Stimulated activated CD4-positive, alpha-beta T cell treated with anti-CD3 and anti-CD28 coated beads, Interleukin-15, amount 100 ng/mL, for 48 hours (primary cell): ENCODE results near the gene GLCE.

Experiments
- DNase-seq, 2 donors: peaks; one replicate each; pipeline ENCODE4 v3.0.0-alpha.2; 2020; ENCODE audit warnings: low read depth in 2 of 2

The GLCE gene

DNA sequence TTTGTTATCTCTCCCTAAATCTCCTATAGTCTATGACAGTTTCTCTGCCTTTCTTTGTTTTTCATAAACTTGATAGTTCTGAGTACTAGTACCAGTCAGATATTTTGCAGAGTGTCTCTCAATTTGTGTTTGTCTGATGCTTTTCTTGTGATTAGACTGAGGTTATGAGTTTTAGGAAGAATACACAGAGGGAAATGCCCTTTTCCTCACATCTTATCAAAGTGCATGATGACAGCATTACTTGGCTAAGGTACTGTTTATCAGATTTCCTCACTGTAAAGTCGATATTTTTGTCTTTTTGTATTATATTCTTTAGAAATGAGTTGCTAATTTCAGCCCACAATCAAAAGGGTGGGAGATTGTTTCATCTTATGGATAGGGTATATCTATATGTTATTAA lies 45.6 kb downstream of the GLCE start:
- no peak for DNase-seq

DNA sequence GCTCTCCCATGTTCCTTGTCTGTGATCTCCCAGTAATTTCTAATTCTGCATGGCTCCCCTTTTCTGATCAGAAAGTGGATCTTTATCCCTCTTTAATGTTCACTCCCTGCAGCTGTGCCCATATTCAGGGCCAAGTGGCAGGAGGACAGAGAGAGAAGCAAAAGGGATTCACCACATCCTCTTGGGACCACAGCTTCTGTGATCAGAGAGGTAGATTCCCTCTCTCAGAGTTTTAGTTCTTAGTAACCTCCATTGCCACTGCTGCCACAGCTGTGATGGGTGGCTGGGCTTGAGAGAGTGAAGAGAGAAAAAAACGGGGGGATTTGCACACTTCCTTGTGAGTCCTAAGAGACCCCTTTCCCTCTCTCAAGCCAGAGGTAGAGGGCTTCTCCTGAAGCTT lies 49.2 kb downstream of the GLCE start:
- DNase-seq, result no peak

DNA sequence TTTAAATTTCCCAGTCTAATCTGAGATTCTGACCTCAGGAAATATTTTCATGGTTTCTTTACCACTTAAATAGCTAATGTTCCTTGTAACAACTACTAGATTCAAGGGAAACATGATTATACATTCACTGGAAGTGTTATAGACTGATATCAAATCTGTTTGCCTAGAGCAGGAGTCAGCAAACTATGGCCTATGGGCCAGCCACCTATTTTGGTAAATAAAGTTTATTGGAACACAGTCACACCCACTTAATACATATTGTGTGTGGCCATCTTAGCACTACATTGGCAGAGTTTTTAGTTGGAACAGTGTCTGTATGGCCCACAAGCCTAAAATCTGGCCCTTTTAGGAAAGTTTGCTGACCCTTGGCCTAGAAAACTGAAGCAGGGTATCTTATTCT lies 50.1 kb downstream of the GLCE start:
- DNase-seq, result no peak

DNA sequence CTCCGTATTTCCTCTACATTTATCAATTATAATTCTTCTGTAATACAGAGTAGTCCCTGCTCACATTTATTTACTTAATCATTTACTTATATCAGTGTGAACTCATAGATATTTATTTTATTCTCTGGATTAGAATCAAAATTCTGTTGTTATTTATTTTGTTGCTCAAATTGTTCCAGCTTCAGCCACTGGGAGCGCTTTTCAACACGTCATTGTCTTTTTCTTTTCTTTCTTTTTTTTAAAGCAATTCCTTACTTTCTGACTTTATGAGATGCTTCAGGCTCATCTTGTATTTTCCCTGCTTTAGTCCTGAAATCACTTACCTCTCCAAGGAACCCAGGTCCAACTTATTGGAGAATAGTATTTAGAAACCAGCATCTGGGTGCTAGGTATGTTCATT lies 53.4 kb downstream of the GLCE start:
- no peak for DNase-seq

DNA sequence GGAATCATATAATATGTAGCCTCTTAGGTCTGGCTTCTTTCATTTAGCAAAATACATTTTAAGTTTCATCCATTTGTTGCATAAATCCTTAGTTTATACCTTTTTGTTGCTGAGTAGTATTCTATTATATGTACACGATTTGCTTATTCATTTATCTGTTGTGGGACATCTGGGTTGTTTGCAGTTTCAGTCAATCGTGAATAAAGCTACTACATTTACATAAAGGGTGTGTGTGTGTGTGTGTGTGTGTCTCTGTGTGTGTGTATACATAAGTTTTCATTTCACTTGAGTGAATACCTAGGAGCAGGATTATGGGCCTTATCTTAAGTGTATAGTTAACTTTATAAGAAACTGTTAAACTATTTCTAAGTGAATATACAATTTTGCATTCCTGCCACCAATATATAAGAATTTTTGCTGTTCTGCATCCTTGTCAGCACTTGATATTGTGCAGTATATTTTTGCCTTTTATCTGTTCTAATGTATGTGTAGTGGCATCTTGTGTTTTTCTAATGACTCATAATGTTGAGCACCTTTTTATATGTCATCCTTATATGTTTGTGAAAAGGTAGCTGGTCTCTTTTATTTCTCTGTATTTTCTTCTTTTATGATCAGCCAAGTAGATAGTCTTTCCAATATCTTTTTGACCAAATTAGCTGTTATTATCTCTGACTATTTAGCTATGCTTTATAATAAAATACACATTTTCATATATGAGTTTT lies 55.0 kb downstream of the GLCE start:
- no peak for DNase-seq

DNA sequence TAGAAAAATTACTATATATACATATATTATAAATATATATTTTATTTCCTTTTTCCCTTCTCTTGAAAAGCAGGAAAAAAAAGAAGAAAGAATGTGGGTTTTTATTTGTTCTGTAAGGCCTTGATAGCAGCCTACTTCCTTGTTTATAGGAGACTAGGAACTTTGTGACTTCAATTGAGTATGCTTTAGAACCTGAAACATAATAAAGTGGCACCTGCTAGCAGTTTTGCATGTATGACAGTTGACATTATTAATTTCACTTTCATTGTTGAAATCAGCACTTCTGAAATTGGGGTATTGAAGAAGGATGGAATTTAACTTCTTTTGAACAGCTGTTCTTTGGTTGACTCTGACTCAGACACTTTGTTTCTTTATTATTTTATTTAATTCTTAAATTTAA lies 56.9 kb downstream of the GLCE start:
- no peak for DNase-seq

DNA sequence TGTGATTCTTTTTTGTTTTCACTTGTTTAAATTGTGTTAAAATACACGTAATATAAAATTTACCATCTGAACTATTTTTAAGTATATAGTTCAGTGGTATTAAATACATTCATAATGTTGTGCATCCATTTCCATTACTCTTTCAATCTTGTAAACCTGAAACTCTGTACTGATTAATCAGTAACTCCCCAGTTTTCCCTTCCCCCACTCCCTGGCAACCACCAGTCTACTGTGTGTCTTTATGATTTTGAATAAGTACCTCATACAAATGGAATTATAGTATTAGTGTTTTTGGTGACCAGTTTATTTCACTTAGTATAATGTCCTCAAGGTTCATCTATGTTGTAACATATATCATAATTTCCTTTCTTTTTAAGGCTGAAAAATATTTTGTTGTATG lies 59.3 kb downstream of the GLCE start:
- DNase-seq, result no peak

DNA sequence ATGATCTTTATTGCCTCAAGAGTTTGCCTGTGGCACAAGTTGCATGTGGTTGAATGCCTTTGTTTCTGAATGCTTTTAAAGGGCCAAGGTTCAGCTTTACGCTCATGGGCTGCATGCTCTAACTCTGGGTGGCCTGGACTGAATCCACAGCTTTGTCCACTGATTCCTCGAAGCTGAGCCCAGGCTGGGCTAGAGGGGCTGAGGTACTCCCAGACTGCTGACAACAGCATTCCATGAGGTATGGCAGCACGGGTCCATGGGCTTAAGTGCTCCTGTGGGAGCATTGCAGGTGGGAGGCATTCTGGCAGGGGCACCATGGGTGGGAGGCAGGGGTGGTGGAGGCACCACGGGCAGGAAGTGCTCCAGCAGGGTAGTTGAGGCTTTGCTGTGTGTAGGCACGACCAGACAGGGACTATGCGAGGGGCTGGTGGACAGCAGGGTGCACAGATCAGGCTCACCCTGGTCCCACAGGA lies 61.6 kb downstream of the GLCE start:
- DNase-seq, result no peak

DNA sequence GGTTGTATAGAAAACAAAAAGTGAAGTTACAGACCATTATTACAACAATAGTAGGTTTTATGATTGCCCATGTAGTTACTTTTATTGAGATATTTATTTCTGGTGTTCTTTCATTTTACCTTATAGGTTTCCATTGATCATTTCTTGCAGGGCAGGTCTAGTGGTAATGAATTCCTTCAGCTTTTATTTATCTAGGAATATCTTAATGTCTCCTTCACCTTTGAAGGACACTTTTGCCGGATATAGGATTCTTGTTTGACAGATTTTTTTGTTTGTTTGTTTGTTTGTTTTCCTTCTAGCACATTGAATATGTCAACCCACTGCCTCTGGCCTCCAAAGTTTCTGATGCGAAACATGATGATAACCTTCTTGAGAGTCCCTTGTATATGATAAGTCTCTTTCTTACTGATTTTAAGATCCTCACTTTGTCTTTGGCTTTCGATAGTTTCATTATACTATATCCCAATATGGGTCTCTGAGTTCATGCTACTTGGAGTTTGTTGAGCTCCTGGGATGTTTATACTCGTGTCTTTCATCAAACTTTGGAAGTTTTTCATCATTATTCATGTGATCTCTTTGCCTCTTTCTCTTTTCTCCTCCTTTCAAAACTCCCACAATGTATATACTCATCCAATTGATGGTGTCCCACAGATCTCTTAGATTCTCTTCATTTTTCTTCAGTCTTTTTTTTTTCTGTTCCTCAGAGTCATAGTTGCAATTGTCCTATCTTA lies 62.8 kb downstream of the GLCE start:
- no peak for DNase-seq

DNA sequence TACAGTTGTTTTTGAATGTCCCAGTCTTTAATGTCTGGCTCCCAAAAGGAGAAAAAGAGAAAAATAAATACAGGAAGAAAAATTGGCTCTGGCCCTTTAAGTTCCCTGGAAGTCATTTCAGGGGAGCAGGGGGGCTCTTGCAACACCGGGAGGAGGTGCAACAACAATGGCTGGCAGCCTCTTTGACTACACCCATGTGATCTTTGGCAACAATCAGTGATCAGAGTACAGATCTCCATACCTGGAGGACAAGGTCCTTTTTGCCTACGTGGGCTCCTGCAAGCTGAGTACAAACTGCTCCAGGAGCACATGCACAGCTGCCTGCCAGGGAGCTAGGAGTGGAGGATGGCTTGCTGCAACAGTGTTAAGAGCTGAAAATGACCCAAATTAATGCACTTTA lies 63.9 kb downstream of the GLCE start:
- DNase-seq, result no peak

DNA sequence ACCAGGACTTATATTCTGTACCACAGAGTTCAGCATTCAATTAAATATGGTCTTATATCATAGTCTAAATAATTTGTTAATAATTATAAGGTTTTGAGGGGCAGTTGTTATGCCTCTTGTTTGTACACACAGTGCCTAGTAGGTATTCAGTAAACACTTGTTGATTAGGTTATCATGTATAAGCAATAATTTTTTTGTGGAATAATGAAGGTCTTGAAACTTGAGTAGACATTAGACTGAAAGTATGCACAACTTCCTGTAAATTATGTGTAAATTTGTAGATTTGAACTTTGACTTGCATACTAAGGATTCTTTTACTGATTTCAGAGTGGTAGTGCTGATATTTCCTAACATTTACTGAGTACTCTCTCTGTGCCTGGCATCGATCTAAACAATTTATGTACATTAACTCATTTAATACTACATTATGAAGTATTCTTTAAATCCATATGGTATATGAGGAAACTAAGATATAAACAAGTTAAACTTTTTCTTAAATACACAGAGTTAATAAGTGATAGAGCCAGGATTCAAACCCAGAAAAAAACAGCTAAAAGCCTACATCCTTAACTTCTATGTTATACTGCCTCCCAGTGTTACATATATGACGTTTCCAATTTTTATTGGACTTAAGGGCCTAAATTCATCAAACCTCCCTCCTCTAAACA lies 65.1 kb downstream of the GLCE start:
- no peak for DNase-seq

DNA sequence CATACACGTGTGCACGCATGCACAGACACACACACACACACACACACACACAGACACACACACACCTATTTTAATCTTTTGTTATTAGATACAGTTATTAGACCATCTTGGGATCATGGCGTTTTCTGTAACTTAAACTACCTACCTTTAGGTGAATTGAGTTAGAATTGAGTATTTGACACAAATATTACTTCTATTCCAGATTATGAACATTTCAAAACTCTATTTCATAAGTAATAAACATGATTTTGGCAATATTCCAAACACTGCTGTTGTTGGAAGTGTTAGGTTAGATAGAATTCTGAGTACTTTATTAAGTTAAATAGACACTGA lies 65.6 kb downstream of the GLCE start:
- no peak for DNase-seq

DNA sequence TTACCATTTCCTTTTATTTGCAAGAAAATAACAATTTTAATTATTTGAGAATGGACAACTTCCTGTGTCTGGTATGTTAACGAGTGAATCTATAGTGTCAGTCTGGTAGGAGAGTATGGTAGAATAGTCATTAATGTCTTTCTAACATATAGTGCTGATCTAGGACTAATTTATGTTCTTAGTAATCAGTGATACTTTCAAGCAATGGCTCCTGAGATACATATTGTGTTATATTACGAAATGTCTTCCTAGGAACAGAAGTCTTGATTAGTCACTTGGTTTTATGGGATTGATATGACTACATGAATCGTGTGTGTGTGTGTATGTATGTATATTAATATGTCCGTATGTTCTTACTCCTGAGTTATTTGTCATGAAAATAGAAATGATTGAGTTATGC lies 71.7 kb downstream of the GLCE start:
- no peak for DNase-seq

DNA sequence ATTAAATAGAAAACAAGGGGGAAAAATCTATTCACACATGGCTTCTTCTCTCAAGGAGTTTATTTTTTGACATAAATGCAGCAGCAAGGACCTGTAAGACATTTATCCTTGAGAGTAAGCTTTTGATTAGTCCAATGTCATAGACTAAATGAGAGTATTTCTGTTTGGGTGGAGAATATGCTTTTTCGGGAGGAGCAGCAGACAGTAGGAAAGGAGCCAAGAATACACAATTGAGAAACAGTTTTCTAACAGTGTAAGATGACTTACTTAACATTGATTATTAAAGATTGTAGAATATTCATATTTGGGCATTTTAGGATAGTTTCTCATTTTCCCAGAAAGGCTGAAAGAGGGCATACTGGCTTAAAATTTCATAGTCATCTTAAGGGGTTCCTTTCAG lies 72.3 kb downstream of the GLCE start:
- DNase-seq, result no peak

DNA sequence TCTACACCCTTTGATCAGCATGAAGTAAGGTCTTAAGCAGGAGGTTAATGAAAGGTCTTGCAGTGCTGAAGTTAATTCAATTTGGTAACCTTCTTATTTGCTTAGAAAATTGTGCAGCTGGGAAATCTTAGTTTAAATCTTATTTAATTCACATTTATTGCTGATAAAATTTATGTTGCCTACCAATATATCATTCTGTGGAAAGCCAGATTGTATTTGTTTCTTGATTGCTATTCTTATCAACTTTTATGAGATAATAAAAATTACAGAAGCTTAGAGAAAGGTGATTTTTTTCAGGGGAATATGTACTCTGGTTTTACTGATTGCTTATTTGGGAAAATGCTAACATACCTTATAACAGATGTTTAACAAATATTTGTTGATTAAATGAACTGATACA lies 74.2 kb downstream of the GLCE start:
- DNase-seq, result no peak

DNA sequence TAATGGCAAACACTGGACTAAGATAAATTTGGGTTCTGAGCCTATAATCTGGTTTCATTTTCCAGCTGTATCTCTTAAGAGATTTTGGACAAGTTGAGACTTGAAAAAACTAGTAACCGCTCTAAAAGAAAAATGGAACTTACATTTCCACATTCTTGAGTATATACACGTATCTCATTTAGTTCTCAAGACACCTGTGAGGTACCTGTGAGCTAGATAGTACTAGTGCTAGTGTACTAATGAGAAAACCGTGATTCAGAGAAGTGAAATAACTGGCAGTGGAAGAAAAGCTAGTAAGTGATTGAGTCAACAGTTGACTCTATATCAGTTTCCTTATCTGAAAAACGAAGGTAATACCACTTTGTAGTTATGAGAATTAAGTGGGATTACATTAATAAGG lies 76.1 kb downstream of the GLCE start:
- DNase-seq, result no peak

DNA sequence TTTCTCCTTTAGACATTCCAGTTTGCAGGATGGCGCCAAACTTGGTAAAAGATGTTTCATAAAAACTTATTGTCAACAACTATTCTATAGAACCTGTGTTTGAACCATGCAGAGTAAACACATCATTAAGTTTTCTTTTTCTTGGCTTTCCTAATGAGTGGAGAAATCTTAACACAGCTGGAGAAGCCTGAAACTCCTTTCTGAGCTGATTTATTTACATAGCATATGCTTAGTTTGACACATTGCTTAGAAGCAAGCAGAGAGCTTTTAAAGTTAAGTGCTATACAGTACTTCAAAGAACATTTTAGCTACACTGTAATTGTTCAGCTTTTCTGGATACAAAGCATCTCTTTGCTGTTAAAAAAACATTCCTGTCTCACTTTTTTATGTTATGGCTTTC lies 77.3 kb downstream of the GLCE start:
- no peak for DNase-seq

DNA sequence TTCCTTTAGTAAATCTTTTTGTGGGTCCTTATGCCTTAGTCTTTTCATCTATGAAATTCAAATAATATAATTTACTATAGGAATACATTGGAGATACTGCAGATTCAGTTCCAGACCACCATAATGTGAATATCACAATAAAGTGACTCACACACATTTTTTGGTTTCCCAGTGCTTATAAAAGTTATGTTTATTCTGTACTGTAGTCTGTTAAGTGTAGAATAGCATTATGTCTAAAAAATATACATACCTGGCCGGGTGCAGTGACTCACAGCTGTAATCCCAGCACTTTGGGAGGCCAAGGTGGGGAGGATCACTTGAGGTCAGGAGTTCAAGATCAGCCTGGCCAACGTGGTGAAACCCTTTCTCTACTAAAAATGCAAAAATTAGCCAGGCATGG lies 84.4 kb downstream of the GLCE start:
- no peak for DNase-seq

DNA sequence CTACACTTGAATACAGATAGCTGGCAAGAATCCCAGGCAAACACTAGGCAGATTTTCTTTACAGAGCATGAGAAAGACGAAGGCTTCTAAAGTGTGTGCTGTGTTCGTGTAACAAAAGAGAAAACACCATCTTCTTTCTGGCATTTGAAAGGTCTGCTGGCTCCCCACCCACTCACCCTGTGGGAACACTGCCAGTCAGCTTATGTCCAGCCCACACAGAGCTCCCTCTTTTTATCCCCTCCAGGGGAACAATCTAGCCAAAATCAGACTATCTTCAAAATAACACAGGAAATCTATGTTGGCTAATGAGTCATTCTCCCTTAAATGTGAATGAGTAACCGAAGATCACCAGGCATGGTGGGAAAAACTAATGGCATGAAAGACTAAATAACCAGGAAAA lies 92.7 kb downstream of the GLCE start:
- no peak for DNase-seq

DNA sequence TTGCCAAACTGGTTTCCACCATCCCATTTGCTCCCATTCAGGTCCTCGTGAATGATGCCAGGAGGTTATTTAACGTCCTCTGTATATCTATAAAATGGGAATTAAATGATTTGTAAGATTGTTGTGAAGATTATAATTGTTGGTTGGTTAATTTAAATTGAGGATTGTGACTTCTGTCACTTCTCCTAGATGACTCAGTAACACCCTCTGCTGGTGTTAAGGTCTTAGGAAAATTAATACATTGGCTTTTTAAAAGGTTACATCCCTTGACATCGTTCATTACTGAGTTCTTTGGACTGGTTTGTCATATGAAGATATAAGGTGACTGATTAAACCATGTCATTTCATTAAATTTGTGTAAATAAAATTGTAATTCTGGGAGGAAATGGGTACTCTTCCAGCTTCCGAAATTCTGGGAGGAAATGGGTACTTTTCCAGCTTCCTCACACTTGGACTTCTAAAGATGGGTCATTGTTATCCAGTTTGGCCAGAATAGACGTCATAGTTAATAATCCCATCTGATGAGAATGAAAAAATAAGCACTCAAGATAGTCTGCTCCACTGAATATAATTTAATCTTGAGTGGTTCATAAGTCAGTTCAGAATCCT lies 105.0 kb downstream of the GLCE start:
- DNase-seq, result no peak

DNA sequence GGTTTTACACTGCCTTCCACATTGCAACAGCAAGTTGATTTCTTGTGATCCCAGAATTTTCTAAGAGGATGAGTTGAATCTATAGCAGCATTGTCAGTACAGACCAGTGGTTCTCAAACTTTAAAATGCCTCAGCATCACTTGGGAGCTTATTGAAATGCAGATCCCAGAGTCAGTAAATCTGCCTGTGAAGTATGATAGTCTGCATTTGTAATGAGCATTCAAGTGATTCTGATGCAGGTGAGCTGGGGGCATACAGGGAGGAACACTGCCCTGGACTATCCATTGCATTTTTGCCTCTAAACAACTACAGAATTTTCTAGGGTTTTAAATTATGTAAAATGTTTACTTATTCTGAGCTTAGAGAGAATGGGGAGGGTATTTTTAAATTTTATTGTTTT lies 110.8 kb downstream of the GLCE start:
- no peak for DNase-seq

DNA sequence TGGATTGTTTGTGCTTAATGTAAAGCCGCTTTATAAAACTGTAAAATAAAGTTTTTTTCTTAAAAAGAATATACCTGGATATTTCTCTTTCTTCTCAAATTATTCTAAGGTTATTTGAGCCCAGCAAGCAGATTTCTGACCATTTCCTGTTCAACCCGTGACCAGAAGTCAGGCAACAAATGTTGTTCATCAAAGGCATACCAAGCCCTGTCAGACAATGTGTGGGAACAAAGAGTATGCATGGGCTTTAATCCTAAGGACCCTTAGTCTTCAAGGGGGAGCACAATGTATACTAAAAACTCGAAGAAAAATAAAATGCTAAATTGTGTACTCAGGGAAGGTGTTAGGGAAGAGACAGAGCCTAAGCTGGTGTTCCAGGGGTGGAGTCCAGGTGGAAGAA lies 111.7 kb downstream of the GLCE start:
- DNase-seq, result no peak

DNA sequence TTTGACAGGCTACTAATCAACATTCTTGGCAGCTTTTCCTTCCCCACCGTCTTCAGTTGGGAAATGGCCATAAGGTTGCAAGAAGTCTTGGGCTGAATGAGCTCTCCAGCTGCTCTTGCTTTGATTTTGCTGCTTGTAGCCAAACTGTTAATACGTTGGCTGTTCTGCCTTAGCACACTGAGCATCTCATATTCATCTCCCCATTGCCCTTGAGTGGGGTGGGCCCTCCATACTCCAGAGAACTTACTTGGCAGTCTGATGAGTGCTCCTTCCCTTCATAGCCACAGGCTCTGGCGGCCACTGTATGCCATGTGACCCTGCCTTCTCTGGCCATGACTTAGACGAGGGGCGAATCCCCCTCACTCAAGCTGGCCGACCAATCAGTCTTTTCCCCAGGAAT lies 112.5 kb downstream of the GLCE start:
- no peak for DNase-seq
